GM21515 (cell line): ENCODE results near the gene ARHGAP9.
"Not testable (repeated sequence)": the region's sequence is repeated elsewhere in the genome, so short reads cannot be mapped to it uniquely, and the experiment has no call there.

Experiments
- ATAC-seq: cut with Tn5 transposase; IDR thresholded peaks from one replicate; pipeline ENCODE4 v1.9.1; 2021; ENCODE audit not compliant: unreplicated experiment

Gene ARHGAP9

GRCh38 chr12:57495051-57495701 lies 15.5 kb upstream of the ARHGAP9 start:
- ATAC-seq, result not testable (repeated sequence)

GRCh38 chr12:57491393-57492280 lies 12.0 kb upstream of the ARHGAP9 start:
- ATAC-seq, result no peak

GRCh38 chr12:57490126-57490525 lies 10.5 kb upstream of the ARHGAP9 start:
- ATAC-seq, result no peak

- ATAC-seq, result no peak
Measured at GRCh38 chr12:57489157-57489641, 9.5 kb upstream of the ARHGAP9 start.

GRCh38 chr12:57488402-57489156 lies 8.9 kb upstream of the ARHGAP9 start:
- peak; percentile 1 for ATAC-seq

GRCh38 chr12:57487597-57488401 lies 8.1 kb upstream of the ARHGAP9 start, which contains the start of gene MARS1:
TSS of gene MARS1 (plus strand) at chr12:57488068. CDS start at chr12:57488091, 23 bp downstream.
- ATAC-seq, result peak; percentile 91

- ATAC-seq, result no peak
Measured at GRCh38 chr12:57487055-57487596, 7.5 kb upstream of the ARHGAP9 start.

- no peak for ATAC-seq
Measured at GRCh38 chr12:57485695-57486094, 6.0 kb upstream of the ARHGAP9 start.

GRCh38 chr12:57483466-57483865 lies 3.8 kb upstream of the ARHGAP9 start:
- ATAC-seq, result no peak

GRCh38 chr12:57481671-57482070 lies 2.0 kb upstream of the ARHGAP9 start:
- ATAC-seq, result no peak

- ATAC-seq, result no peak
Measured at GRCh38 chr12:57479043-57479375, 657 bp downstream of the ARHGAP9 start.

- ATAC-seq, result peak; percentile 48
Measured at GRCh38 chr12:57477710-57478681, 1.7 kb downstream of the ARHGAP9 start.

GRCh38 chr12:57476993-57477709 lies 2.5 kb downstream of the ARHGAP9 start:
- ATAC-seq, result peak; percentile 12

GRCh38 chr12:57476162-57476992 lies 3.3 kb downstream of the ARHGAP9 start:
- ATAC-seq, result no peak

- no peak for ATAC-seq
Measured at GRCh38 chr12:57475271-57476161, 4.2 kb downstream of the ARHGAP9 start.

- ATAC-seq, result no peak
Measured at GRCh38 chr12:57474862-57475261, 4.8 kb downstream of the ARHGAP9 start.

GRCh38 chr12:57474430-57474829 lies 5.2 kb downstream of the ARHGAP9 start:
- no peak for ATAC-seq
